ENCODE data around the gene ADGRB2. TPM values are rescaled to one million over a fixed set of nuclear protein-coding genes. Genes with fewer than 3 reads are reported as not detected.

Gene ADGRB2
- polyA plus RNA-seq, 3 donors = not detected

DNA sequence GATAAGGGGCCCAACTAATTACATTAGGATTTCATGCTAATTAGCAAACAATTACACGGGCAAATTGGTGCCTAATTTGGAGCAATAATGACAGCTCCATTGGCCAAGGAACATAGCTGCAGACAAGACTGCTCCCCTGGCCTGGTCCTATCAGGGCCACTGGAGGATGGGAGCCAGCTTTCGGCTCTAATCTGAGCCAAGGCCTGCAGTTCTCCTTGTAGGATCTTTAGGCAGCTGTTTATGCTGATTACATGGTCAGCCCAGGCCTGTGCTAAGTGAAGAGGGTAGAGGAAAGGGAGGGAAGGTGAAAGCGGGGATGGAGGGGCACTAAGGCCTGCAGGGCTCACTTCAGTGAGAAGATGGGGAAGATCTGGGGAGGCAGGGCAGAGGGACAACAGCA, 12.4 kb upstream of the ADGRB2 start:
- DNase-seq = no peak
- TF ChIP-seq CTCF (IDR thresholded peaks at IDR 0.05) = no peak
- no peak overlapping the region for H3K4me2 ChIP-seq (replicated peaks; ENCODE audit: extremely low read depth, low read length, poor library complexity, severe bottlenecking)
- no peak overlapping the region for H3K4me3 Mint-ChIP-seq
- H3K4me1 ChIP-seq (ENCODE audit: control insufficient read depth in 1 of 2, insufficient read depth in 2 of 2, low read length in 2 of 2) = no peaks in the 10 kb centered on the region
- H3K4me1 Mint-ChIP-seq = peaks cover 11% of the 10 kb centered on the region
- no peaks in the 10 kb centered on the region for H3K79me2 ChIP-seq (ENCODE audit: insufficient read depth, low read length)
- peaks cover 49 to 60% (median 50%) of the 10 kb centered on the region in 3 donors for H3K27me3 Mint-ChIP-seq (ENCODE audit: low read depth in 3 of 3)
- H3K9ac ChIP-seq (ENCODE audit: insufficient read depth, low read length, poor library complexity, severe bottlenecking) = no peak overlapping the region
- peaks cover 0 to 16% (median 7%) of the 10 kb centered on the region in 7 donors for H3K9me3 Mint-ChIP-seq
- peaks cover 32 to 39% of the 10 kb centered on the region in 2 donors for H3K27me3 ChIP-seq (ENCODE audit: control insufficient read depth in 2 of 2, insufficient read depth in 2 of 2, low read length in 2 of 2)
- peaks cover 0 to 20% of the 10 kb centered on the region in 2 donors for H3K9me3 ChIP-seq (replicated peaks in 1 of 2; ENCODE audit: control insufficient read depth in 1 of 2, insufficient read depth in 1 of 2, low read length in 2 of 2)
- no peak overlapping the region for H2AFZ ChIP-seq (ENCODE audit: insufficient read depth, low read depth, low read length, poor library complexity, severe bottlenecking)
- H4K20me1 ChIP-seq (ENCODE audit: insufficient read depth, low read length) = no peaks in the 10 kb centered on the region
- intact Hi-C loops (cut with micrococcal nuclease) = no loop called here
- no peak overlapping the region for H3K27ac Mint-ChIP-seq
- H3K4me3 ChIP-seq (replicated peaks in 1 of 3; ENCODE audit: low read depth in 2 of 3, low read length in 3 of 3) = no peak overlapping the region
- no peaks in the 10 kb centered on the region for H3K36me3 ChIP-seq (replicated peaks in 1 of 2; ENCODE audit: control insufficient read depth in 1 of 2, insufficient read depth in 2 of 2, low read length in 2 of 2)
- WGBS (ENCODE audit: insufficient coverage) = 93% methylated on average over 3 of the region's 3 CpGs
- H3K36me3 Mint-ChIP-seq = peaks cover 5 to 9% of the 10 kb centered on the region in 2 donors
- H3K27ac ChIP-seq (ENCODE audit: low read depth in 1 of 2, low read length in 2 of 2) = no peak overlapping the region

DNA sequence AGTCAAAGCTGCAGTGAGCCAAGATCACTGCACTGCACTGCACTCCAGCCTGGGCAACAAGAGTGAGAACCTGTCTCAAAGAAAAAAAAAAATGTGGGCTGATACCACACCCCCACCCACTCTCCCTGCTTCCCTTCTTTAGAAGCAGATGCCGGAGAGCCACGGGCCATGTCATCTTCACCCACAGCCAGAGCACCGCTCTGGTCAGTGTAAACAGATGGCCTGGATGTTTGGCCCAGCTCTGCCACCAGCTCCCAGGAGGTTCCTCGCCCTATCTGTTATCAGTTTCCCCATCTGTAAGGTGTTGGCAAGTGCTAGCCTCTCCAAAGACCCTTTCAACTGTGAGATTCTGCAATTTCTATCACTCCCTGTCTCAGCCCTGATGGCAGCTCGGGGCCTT, 11.9 kb upstream of the ADGRB2 start:
- peaks cover 5 to 9% of the 10 kb centered on the region in 2 donors for H3K36me3 Mint-ChIP-seq
- Histone ChIP-seq H3K79me2 (ENCODE audit: insufficient read depth, low read length) (no peaks in the 10 kb centered on the region), H3K36me3 (replicated peaks in 1 of 2; ENCODE audit: control insufficient read depth in 1 of 2, insufficient read depth in 2 of 2, low read length in 2 of 2) (no peaks in the 10 kb centered on the region), H3K4me1 (ENCODE audit: control insufficient read depth in 1 of 2, insufficient read depth in 2 of 2, low read length in 2 of 2) (no peaks in the 10 kb centered on the region), H4K20me1 (ENCODE audit: insufficient read depth, low read length) (no peaks in the 10 kb centered on the region), H3K27ac (ENCODE audit: low read depth in 1 of 2, low read length in 2 of 2) (no peak overlapping the region), H3K4me3 (replicated peaks in 1 of 3; ENCODE audit: low read depth in 2 of 3, low read length in 3 of 3) (no peak overlapping the region), H3K27me3 (ENCODE audit: control insufficient read depth in 2 of 2, insufficient read depth in 2 of 2, low read length in 2 of 2) (peaks cover 36 to 44% of the 10 kb centered on the region in 2 donors), H2AFZ (ENCODE audit: insufficient read depth, low read depth, low read length, poor library complexity, severe bottlenecking) (no peak overlapping the region), H3K4me2 (replicated peaks; ENCODE audit: extremely low read depth, low read length, poor library complexity, severe bottlenecking) (no peak overlapping the region), H3K9me3 (replicated peaks in 1 of 2; ENCODE audit: control insufficient read depth in 1 of 2, insufficient read depth in 1 of 2, low read length in 2 of 2) (peaks cover 0 to 20% of the 10 kb centered on the region in 2 donors), H3K9ac (ENCODE audit: insufficient read depth, low read length, poor library complexity, severe bottlenecking) (no peak overlapping the region)
- no peak for DNase-seq
- H3K27me3 Mint-ChIP-seq (ENCODE audit: low read depth in 3 of 3) = peaks cover 54 to 63% (median 55%) of the 10 kb centered on the region in 3 donors
- intact Hi-C loops (cut with micrococcal nuclease) = no loop called here
- H3K4me3 Mint-ChIP-seq = no peak overlapping the region
- no peak overlapping the region for H3K27ac Mint-ChIP-seq
- 96% methylated on average over 5 of the region's 5 CpGs for WGBS (ENCODE audit: insufficient coverage)
- no peak for TF ChIP-seq CTCF (IDR thresholded peaks at IDR 0.05)
- H3K4me1 Mint-ChIP-seq = peaks cover 11% of the 10 kb centered on the region
- H3K9me3 Mint-ChIP-seq = peaks cover 0 to 16% (median 7%) of the 10 kb centered on the region in 7 donors

Measured in CD14-positive monocyte (primary cell).